Activated CD8-positive, alpha-beta memory T cell treated with anti-CD3 and anti-CD28 coated beads, Interleukin-2, amount 50 U/mL, for 4 hours (primary cell): Measurements from ENCODE around the gene FBXO33.

Source experiments
- DNase-seq: peaks from one replicate; pipeline ENCODE4 v3.0.0-alpha.2; 2020

FBXO33 gene, protein sequence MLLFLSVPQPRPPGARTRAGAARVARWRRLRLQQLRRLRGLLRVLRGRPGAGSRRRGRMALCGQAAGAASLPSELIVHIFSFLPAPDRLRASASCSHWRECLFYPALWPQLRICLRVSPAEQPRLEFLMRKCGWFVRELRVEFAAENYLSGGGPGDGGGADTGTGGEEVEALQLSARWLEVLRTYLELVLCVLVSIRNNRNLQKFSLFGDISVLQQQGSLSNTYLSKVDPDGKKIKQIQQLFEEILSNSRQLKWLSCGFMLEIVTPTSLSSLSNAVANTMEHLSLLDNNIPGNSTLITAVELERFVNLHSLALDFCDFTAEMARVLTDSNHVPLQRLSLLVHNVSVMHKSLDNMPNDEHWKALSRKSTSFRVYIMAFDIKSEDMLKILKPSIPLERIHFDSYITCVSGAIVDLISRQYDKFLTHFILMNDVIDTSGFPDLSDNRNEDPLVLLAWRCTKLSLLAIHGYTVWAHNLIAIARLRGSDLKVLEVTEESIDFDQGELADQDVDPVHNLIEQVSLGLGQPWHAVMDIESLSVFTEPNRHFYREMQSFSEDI

GRCh38 chr14:39432179-39432618, at the start of gene FBXO33:
Gene FBXO33 (minus strand): TSS chr14:39432433. CDS start chr14:39432162, 271 bp downstream.
- peak; percentile 96 for DNase-seq

GRCh38 chr14:39474416-39474911, 42.2 kb upstream of the FBXO33 start:
- DNase-seq = no peak

DNA sequence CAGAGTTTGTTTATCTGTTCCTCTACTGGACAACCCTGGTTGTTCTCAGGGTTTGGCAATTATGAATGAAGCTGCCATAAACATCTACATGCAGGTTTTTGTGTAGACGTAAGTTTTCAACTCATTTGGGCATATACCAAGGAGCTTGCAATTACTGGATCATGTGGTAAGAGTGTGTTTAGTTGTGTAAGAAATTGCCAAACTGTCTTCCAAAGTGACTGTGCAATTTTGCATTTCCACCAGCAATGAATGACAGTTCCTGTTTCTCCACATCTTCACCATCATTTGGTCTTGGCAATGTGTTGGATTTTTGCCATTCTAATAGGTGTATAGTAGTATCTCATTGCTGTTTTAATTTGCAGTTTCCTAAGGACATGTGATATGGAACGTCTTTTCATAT, 39.8 kb upstream of the FBXO33 start:
- no peak for DNase-seq

DNA sequence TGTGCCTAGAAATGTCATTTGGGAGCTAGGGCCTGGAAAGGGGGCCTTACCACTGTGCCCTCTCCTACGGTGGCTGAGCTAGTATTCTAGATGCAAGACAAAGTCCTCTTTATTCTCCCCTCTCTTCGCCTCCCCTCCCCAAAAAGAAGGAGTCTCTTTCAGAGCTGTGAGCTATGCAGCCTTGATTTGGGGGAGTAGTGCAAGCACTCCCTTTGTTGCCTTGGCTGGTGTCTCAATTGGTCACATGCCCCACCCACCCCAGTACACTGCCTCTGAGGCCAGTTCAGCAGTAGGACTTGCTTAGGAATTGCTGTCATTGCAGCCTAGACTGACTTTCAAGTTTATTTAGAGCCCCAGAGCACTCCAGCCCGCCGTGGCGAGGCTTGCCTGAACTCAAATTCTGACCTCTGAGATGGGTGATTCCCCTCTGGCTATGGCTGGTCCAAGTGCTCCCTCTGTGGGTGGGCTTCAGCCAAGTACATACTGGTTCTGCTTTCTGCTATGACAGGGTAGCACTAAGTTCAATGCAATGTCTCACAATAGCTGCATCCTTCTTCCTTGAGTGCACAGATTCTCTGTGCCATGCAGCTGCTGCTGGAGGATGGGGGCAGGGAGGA, 37.0 kb upstream of the FBXO33 start:
- DNase-seq = peak; percentile 34

DNA sequence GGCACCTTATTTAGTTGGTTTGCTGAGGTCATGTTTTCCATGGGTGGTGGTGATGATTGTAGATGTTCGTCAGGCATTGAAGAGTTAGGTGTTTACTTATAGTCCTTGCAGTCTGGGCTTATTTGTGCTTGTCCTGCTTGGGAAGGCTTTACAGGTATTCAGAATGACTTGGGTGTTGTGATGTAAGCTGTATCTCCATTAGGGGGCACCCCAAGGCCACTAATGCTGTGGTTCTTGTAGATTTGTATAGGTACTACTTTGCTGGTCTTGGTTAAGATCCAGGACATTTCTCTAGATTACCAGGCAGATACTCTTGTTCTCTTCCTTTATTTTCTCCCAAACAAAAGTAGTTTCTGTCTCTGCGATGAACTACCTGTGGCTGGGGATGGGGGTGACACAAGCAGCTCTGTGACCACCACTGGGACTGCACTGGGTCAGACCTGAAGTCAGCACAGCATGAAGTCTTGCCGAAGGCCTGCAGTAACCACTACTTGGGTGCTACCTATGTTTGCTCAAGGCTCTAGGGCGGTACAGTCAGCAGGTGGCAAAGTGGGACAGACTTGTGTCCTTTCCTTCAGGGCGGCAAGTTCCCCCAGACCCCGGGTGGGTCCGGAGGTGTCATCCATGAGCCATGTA, 35.8 kb upstream of the FBXO33 start:
- DNase-seq = no peak

DNA sequence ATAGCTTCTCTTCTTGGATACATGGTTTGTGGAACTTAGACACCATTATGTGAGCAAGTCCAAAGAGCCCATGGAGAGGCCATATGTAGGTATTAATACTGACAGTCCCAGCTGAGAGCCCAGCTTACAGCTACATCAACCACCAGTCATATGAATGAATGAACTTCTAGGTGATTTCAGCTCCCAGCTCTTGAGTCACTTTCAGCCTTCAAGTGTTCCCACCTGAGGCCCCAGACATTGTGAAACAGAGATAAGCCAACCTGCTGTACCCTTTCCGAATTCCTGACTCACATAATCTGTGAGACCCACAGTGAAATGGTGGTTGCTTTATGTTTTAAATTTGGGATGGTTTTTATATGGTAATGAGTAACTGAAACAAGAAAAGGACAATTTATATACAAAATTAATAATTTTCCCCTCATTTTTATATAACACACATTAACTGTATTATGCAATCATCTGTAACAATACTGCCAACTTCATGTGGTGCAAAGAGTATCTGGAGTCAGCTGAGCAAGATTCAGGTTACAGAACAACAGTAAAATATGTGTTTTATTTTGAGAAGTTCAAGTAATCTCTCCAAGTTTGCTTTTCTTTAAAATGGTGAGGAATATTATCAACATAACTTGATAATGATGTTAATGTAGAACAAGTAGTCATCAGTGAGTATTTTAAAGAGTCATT, 27.7 kb upstream of the FBXO33 start:
- DNase-seq = no peak

- DNase-seq = no peak
Measured at GRCh38 chr14:39456702-39457250, 24.5 kb upstream of the FBXO33 start.

- DNase-seq = no peak
Measured at GRCh38 chr14:39454906-39455539, 22.8 kb upstream of the FBXO33 start.

GRCh38 chr14:39452680-39453079, 20.4 kb upstream of the FBXO33 start:
- no peak for DNase-seq

GRCh38 chr14:39451811-39452210, 19.6 kb upstream of the FBXO33 start:
- no peak for DNase-seq

DNA sequence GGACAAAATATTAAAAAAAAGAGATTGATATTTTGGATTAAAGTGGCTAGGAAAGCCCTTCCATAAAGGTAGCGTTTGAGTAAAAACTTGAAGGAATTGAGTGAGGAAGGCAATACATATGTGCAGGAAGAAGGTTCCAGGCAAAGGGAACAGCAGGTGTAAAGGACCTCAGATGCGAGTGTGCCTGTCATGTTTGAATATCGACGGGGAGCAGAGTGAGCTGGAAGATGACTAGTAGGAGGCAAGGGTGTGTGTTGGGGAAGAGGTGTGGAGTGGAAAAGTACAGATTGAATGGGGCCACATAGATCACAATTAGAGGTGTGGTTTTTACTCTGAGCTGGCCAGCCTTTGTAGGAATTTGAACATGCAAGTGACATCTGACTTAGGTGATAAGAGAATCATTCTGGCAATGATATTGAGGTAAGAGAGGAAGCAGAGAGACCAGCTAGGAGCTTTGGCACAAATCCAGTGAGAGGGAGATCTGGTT, 15.0 kb upstream of the FBXO33 start:
- DNase-seq = no peak

DNA sequence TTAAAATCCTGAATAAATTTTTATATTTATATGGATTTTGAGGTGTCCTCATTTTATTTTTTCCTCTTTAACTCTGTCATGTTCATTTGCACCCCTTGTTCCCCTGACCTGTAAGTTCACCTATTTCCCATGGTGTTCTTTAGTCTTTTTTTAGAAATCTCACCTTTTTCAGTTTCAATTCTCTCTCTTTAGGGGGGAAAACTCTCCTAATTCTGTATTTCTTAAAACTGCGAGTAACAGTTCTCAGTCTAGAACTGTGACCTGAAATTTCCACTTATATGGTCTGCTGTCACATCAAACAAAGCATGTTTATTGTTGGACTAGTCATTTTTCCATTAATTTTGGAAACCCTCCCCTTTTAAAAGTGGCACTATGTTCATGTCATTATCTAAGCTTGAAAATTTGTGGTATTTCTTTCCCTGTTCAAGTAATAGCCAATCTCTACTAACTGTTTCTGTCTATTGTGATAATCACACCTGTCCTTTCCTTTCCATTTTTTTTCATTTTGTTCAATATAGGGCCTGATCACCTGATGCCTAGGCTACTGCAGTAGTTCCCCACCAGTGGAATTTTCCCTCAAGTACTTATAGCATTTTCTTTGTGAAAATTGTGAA, 14.0 kb upstream of the FBXO33 start:
- no peak for DNase-seq

- DNase-seq = no peak
Measured at GRCh38 chr14:39442293-39442692, 10.1 kb upstream of the FBXO33 start.

- DNase-seq = no peak
Measured at GRCh38 chr14:39441805-39442204, 9.6 kb upstream of the FBXO33 start.

DNA sequence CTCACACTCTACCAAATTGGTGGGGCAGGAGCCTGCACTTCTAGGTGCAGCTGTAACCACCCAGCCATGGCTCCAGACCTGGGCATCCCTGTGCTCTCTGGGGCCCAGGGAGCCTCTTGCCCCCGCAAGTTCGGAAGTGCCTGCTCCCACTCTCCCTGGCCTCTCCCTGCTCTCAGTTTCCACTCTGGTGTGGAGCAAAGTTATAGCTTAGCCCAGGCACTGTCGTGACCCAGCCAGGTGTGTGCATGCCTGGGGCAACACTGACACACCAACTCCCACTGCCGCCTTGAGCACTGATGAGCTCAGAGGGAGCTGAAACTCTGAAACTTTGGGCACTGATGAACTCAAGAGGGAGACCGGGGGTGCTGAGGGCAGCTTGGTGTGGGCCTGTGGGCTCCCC, 8.7 kb upstream of the FBXO33 start:
- no peak for DNase-seq

GRCh38 chr14:39435241-39435640, 3.0 kb upstream of the FBXO33 start:
- DNase-seq = no peak

DNA sequence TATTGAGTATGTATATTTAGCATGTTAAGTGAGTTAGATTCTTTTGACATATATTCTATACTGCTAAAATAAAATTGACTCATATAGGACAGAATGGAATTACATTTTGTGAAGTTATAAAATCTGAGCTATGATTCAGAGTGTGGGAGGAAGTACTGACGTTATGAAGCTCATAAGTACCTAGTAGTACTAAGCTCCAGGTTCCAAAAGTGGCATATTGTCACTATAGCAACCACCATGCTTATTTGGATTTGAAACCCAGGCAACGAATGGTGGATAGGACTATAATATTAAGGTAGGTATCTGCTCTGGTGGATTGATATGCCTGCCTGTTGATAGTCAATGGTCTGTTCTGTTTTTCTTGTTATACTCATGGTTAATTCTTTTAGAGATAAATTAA, 2.2 kb upstream of the FBXO33 start:
- DNase-seq = no peak

DNA sequence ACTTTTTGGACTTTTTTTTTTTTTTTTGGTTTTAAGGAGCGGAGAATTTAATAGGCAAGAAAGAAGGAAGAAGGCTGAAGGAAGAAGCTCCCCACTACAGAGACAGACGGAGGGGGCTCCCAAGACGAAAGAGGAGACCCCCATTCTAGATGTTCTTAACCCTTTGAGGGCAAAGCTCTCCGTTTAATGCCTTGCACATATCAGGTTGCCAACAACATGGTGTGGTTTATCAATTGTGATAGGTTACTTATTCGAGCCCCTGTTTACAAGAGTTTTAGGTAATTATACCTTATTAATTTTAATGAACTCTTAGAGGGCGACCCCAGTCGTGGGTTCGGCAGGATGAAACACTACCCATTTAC, 1.2 kb upstream of the FBXO33 start:
- no peak for DNase-seq

GRCh38 chr14:39432619-39433451, 602 bp upstream of the FBXO33 start:
- peak; percentile 70 for DNase-seq

- DNase-seq = peak; percentile 39
Measured at GRCh38 chr14:39431416-39432178, 636 bp downstream of the FBXO33 start.
